Measurements from ENCODE around the gene GABPB2. TPM values are rescaled to one million over a fixed set of nuclear protein-coding genes. Genes with fewer than 3 reads are reported as not detected.
A peak's percentile ranks its signal among the peaks of the same experiment; 100 is the strongest.

GABPB2 gene
- polyA plus RNA-seq, 10 donors, result 3.6 to 7.4 (median 5.7) TPM

GRCh38 chr1:151131701-151132334 is 61.3 kb downstream of the GABPB2 start:
- peak in 2 of 3 donors; percentile 42 to 83 for DNase-seq

- no peak for DNase-seq
These were observed 61.9 kb downstream of the GABPB2 start for GRCh38 chr1:151132335-151133017.

GRCh38 chr1:151133018-151133806 is 62.7 kb downstream of the GABPB2 start:
- peak in 1 of 3 donors; percentile 64 for DNase-seq

DNA sequence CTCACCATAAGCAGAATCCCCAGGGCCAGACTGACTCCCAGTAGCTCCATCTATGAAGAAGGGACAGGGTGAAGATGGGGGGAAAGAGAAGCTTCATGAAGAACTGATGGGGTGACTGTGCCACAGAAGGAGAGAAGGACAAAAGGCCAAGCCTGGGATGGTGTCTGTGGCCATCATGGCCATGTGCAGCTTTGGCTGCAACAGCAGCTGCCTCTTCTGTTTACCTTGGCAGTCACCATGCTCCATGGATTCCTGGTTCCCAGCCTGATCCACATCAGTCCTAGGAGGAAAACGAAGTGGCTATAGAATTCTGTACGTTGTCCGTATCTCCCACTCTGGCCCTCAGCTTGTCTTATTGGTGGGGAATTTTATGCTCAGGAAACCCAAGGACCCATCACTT is 63.8 kb downstream of the GABPB2 start:
- DNase-seq, result no peak

GRCh38 chr1:151134991-151135390 is 64.4 kb downstream of the GABPB2 start:
- no peak for DNase-seq

- DNase-seq, result no peak
These were observed 65.1 kb downstream of the GABPB2 start for GRCh38 chr1:151135433-151136385.

DNA sequence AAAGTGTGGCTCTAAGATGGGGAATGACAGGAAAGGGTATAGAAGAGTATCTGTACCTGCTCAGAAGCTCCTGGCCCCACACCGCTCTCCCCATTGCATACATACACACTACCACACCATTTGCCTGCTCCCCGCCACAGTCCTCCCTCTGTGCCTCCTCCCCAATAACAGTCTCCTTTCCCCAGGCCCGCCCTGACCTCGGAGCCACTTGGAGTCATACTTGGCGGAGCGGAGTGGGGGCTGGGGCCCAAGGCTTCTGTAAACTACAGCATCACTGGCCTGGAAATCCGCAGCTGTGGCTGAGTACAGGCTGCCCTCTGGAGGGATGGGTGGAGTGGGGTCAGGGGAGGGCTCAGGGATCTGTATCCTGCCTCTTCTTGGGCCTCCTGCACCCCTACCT is 67.2 kb downstream of the GABPB2 start:
- no peak for DNase-seq

GRCh38 chr1:151142411-151143056 is 72.0 kb downstream of the GABPB2 start:
- peak; percentile 53 to 81 (median 63) for DNase-seq

GRCh38 chr1:151143057-151143435 is 72.5 kb downstream of the GABPB2 start:
- DNase-seq, result peak in 2 of 3 donors; percentile 46 to 51

GRCh38 chr1:151143986-151144385 is 73.4 kb downstream of the GABPB2 start:
- no peak for DNase-seq

GRCh38 chr1:151144474-151145303 is 74.1 kb downstream of the GABPB2 start:
- DNase-seq, result peak in 2 of 3 donors; percentile 65 to 85

GRCh38 chr1:151145304-151146071 is 74.9 kb downstream of the GABPB2 start:
- DNase-seq, result peak in 1 of 3 donors; percentile 81

DNA sequence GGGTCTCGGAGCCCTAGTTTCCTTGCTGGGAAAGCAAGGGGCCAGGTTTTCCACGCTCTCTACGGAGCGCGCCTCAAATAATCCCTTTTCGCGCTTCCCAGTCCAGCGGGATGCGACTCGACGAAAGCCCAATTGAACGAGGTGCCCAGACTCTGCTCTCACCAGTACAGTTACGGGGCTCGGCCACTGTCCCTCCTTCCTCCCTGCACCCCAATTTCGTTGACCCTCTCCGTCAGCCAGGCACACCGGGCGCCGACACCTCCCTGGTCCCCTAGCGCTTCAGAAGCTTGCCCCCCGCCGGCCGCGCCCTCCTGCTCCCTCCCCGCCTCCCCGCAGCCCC is 75.5 kb downstream of the GABPB2 start:
- DNase-seq, result no peak

DNA sequence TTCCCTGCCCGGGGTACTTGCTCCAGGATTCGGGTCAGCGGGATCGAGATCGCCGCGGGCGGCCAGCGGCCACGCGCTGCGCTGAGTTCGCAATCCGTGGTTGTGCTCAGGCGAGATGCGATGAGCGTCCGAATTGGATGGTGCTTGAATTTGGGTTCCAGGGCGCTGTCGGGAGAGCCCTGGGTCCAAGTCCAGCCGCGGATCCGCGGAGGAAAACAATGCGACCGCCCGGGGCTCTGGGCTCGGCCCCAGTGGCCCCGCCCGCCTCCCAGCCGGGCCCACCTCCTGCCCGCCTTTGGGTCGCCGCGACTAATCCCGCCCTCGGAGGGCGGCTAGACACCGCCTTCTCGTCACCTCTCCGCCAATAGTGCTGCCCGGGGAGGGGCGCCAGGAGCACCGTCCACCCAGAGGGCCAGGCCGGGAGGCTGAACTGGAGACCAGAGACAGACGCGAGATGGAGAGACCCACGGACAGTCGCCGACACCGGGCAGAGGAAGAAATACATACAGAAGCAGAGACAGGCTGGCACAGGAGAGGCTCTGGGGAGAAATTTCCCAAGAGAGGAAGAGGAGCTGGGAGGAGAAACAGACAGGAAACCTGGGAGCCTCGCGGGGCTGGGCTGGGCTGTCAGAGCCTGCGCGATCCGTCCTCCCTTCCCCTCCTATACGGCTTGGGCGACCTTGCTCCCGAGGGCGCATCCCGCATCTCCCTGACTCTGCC is 76.0 kb downstream of the GABPB2 start, which contains the start of gene SEMA6C:
TSS of gene SEMA6C (minus strand) at position 220 of the 720 bp plus-strand sequence. CDS start 4,010 bp downstream, outside the sequence.
- peak; percentile 94 to 98 (median 96) for DNase-seq

DNA sequence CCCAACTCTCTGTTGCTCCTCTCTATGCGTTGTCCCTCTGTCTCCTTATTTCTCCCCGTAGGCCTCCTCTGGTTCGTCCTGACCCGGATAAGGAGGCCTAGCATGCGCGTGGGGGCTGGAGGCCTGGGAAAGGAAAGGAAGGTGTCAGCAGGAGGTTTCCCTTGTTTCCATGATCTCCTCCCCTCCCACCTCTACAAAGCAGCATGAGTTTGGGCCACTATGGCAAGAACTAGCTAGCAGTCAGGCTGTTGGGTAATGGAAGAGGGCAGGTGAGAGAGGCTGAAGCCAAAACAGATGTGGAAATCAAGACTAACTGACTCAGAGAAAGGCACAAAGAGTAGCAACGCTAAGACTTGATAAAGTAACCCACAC is 76.6 kb downstream of the GABPB2 start:
- no peak for DNase-seq

GRCh38 chr1:151147665-151148064 is 77.1 kb downstream of the GABPB2 start:
- no peak for DNase-seq

DNA sequence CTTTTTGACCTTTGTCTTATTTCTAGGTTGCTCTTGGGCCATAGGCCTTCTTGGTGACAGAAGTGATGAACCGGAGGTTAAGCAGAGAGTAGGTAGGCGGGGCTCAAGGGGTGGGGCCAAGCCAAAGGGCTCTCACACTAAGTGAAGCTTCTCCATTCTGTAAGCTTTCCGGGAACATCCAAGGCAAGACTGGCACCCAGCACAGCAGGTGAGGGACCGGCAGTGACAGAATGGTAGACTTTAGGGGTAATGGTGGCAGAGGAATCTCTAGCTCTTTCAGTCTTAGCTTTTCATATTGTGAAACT is 85.9 kb downstream of the GABPB2 start, which contains the start of gene TNFAIP8L2:
TSS of gene TNFAIP8L2 (plus strand) at position 135 of the 305 bp plus-strand sequence. CDS start 2,049 bp downstream, outside the sequence.
- DNase-seq, result peak in 1 of 3 donors; percentile 38

- DNase-seq, result peak in 1 of 3 donors; percentile 23
These were observed 86.5 kb downstream of the GABPB2 start for GRCh38 chr1:151157067-151157531.

Measured in muscle of back (tissue), 11 donors.